Measurements from ENCODE around the gene VPS16.

Gene VPS16

GRCh38 chr20:2836035-2836434, 4.5 kb upstream of the VPS16 start:
- DNase-seq (ENCODE audit: low read depth) = no peak
- no peak overlapping the region for H3K4me3 ChIP-seq (ENCODE audit: control insufficient read depth, low read depth, low read length)
- TF ChIP-seq, protein P1, sequence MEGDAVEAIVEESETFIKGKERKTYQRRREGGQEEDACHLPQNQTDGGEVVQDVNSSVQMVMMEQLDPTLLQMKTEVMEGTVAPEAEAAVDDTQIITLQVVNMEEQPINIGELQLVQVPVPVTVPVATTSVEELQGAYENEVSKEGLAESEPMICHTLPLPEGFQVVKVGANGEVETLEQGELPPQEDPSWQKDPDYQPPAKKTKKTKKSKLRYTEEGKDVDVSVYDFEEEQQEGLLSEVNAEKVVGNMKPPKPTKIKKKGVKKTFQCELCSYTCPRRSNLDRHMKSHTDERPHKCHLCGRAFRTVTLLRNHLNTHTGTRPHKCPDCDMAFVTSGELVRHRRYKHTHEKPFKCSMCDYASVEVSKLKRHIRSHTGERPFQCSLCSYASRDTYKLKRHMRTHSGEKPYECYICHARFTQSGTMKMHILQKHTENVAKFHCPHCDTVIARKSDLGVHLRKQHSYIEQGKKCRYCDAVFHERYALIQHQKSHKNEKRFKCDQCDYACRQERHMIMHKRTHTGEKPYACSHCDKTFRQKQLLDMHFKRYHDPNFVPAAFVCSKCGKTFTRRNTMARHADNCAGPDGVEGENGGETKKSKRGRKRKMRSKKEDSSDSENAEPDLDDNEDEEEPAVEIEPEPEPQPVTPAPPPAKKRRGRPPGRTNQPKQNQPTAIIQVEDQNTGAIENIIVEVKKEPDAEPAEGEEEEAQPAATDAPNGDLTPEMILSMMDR (conservative IDR thresholded peaks at IDR 0.05; ENCODE audit: control insufficient read depth, insufficient read depth, low read depth, low read length) = no peak

DNA sequence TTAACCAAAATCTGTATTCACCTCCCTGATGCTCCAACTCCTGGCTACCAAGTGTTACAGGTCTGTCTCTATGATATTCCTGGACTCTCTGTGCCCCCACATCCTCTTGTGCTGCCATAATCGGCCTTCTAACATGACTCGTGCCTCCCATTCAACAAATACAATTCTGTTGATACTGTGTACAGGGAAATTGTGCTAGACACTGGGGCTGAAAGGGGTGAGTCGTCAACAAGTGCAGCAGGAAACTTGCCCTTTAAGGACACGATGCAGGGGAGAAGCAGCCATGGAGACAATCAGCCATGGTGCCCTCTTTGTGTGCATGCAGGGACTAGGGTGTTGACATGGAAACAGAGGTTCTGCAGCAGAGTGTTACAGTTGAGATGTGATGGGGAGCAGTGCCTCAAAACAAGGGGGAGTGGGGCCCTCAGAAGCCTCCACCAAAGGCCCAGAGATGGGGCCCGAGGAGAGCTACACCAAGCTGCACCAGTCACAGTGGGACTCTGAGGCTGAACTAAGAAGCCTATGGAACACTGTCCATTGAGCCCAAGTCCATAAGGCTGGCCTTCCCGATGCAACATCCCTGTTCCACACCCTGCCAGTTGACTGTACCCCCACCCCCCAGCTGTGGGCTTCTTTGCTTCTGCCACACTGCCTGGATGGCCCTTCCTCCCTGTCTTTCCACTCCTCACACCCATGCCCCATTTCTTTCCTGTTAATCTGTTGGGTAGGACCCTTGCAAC, 3.2 kb upstream of the VPS16 start:
- TF ChIP-seq, protein P1 (conservative IDR thresholded peaks at IDR 0.05; ENCODE audit: control insufficient read depth, insufficient read depth, low read depth, low read length) = no peak
- H3K4me3 ChIP-seq (ENCODE audit: control insufficient read depth, low read depth, low read length) = no peak overlapping the region
- no peak for DNase-seq (ENCODE audit: low read depth)

DNA sequence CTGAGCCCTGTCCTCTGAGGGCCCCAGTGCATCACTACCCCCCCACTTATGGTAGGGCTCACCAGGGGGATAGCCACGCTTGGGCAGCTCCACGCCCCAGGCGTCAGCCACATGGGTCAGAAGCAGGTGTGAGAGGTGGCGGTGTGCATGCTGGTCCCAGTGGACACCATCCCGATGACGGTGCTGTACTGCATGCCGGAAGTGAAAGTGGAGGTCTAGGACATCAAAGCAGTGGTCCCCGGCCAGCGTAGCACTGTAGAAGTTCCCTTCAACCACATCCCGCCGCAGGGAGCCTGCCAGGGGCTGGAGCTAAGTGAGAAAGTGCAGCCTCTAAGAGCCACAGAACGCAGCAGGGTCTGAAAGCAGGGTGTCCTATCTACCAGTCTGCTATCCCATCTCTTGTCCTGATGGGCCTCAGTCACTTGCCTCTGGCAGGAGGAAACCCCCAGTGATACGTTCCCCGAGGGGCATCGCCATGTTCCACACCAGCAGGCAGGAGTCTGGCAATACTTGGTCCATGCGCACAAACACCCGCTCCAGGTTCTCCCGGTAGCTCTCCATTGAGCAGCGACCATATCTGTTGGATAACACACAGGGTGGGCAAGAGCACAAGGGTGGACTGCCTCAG, 2.3 kb upstream of the VPS16 start:
- no peak for DNase-seq (ENCODE audit: low read depth)
- H3K4me3 ChIP-seq (ENCODE audit: control insufficient read depth, low read depth, low read length) = no peak overlapping the region
- TF ChIP-seq, protein P1 (conservative IDR thresholded peaks at IDR 0.05; ENCODE audit: control insufficient read depth, insufficient read depth, low read depth, low read length) = no peak

DNA sequence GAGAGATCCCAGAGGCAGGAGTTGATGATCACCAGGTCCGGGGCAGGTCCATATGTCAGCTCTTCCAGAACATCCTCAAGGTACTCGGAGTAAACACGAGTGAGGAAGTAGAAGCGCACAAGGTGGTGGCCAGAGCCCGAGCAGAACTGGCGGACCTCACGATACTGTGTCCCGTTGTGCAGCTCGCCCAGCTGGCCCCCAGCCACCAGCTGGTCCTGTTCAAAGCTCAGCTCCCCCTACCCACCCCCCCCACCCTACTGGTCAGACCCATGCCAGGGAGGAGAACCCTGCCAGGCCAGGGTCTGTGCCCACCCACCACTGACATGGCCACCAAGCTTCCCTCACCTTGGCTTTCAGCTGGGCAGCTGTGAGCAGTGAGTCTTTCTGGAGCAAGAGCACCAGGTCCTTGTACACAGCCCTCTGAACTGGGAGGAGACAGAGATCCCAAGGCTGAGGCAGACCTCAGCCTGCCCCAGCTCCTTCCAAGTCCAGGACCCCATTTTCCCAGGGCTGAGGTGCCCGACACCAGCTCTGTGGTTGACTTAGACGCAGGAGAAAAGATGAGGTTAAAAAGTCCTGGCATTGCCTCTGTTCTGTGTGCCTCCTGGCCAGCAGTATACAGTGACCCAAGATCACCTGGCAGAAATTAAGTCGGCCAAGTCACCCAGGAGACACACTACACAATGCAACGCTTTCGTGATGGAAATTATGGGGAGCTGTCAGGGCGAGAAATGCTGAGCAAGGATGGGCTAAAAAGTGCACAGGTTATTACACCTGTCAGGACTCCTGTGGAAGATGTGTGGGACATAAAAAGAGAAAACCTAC, 1.5 kb upstream of the VPS16 start:
- no peak overlapping the region for H3K4me3 ChIP-seq (ENCODE audit: control insufficient read depth, low read depth, low read length)
- no peak for DNase-seq (ENCODE audit: low read depth)
- TF ChIP-seq, protein P1 (conservative IDR thresholded peaks at IDR 0.05; ENCODE audit: control insufficient read depth, insufficient read depth, low read depth, low read length) = no peak

GRCh38 chr20:2839732-2840137, 810 bp upstream of the VPS16 start:
- H3K4me3 ChIP-seq (ENCODE audit: control insufficient read depth, low read depth, low read length) = no peak overlapping the region
- no peak for DNase-seq (ENCODE audit: low read depth)
- TF ChIP-seq, protein P1 (conservative IDR thresholded peaks at IDR 0.05; ENCODE audit: control insufficient read depth, insufficient read depth, low read depth, low read length) = no peak

- H3K4me3 ChIP-seq (ENCODE audit: control insufficient read depth, low read depth, low read length) = peak overlapping the region; percentile 85
- TF ChIP-seq, protein P1 (conservative IDR thresholded peaks at IDR 0.05; ENCODE audit: control insufficient read depth, insufficient read depth, low read depth, low read length) = no peak
- DNase-seq (ENCODE audit: low read depth) = peak; percentile 66
Measured at GRCh38 chr20:2840967-2841531, 504 bp downstream of the VPS16 start.

Measured in fibroblast of mammary gland (primary cell).